NCI-H2196 treated with DMSO at 0.1 percent for 48 hours (cell line): ENCODE measurements around the gene GSK3B.

Experiments used
- DNase-seq: peaks from one replicate; lab custom pipeline; 2025; ENCODE audit not compliant: unreplicated experiment; lab: John Stamatoyannopoulos, UW

Gene GSK3B

DNA sequence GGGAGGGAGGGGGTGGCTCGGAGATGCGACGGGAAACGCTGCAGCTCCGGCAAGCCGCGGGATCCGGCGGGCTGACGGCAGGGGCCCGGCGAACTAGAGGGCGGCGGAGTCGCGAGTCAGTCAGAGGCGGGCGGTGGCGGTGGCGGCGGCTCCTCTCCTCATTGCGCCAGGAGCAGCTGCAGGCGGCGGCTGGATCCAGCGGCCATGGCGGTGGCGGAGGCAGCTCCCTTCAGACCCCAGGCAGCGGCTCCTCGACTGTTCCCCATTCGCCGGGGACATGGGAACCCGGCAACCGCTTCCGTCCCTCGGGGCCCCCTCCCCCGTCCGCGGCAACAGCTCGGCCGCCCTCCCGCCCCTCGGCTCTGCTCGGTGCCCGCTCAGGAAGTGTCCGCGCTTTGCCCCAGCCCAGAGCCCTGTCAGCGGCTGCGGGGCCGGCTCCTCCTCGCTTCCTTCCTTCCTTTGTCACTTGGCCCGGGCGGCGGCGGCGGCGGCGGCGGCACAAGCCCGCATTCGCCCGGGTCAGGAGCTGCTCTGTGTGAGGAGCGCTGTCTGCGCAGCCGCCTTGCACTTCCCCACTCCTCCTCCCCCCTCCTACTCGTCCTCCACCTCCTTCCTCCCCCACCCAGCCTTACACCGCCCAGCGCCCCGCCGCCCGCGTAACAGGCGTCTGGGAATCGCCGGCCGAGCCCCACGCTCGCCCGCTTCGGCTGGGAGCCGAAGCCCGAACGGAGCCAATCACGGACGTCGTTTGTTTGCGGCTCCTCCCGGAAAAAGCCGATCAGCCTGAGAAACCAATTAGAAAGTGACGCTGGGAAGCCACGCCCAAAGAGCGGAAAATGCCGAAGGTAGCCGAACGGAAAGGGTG lies at the start of gene GSK3B:
Gene GSK3B, minus strand, starts transcription at position 537 of the 865 bp plus-strand sequence. CDS start 1,013 bp downstream, outside the sequence.
- peak; percentile 69 for DNase-seq

DNA sequence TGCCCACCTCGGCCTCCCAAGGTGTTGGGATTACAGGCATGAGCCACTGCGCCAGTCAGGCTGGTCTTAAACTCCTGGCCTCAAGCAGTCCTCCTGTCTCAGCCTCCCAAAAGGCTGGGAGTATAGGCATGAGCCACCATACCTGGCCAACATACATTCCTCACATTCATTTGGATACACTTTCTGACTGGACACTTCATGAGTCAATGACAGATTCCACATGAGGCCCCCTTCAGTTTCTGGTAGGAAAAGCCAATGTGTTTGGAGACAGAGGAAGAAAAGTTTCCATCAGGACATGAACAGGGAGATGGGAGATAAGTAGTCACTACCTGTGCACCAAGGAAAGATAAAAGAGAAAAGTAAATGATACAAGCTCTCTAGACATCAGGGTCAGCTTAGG lies 49.4 kb upstream of the GSK3B start:
- DNase-seq, result no peak

DNA sequence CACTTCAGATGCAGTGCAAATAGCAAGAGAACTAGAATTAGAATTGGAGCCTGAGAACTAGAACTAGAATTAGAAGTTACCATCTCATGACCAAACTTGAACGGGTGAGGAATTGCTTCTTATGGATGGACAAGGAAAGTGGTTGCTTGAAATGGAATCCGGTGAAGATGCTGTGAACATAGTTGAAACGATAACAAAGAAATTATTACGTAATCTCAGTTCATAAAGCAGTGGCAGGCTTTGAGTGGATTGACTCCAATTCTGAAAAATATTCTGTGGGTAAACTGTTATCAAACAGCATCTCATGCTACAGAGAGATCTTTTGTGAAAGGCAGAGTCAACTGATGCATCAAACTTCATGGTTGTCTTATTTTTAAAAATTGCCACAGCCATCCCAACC lies 48.0 kb upstream of the GSK3B start:
- no peak for DNase-seq

DNA sequence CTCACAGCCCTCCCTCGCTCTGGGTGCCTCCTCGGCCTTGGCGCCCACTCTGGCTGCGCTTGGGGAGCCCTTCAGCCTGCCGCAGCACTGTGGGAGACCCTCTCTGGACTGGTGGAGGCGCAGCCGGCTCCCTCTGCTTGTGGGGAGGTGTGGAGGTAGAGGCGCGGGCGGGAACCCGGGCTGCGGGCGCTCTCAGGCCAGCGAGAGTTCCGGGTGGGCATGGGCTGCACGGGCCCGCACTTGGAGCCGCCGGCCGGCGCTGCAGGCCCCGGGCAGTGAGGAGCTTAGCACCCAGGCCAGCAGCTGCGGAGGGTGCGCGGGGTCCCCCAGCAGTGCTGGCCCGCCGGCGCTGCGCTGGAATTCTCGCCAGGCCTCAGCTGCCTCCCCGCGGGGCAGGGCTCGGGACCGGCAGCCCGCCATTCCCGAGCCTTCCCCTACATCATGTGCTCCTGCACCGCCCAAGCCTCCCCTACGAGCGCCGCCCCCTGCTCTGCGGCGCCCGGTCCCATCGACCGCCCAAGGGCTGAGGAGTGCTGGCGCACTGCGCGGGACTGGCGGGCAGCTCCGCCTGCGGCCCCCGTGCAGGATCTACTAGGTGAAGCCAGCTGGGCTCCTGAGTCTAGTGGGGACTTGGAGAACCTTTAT lies 46.0 kb upstream of the GSK3B start:
- no peak for DNase-seq

DNA sequence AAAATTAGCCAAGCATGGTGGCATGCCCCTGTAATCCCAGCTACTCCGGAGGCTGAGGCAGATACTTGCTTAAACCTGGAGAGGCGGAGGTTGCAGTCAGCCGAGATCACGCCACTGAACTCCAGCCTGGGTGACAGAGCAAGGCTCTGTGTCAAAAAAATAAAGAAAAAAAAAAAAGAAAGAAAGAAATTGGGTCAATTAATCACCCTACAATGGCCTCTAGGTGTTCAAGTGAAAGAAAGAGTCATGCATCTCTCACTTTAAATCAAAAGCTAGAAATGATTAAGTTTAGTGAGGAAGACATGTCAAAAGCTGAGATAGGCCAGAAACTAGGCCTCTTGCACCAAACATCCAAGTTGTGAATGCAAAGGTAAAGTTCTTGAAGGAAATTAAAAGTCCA lies 44.9 kb upstream of the GSK3B start:
- no peak for DNase-seq

DNA sequence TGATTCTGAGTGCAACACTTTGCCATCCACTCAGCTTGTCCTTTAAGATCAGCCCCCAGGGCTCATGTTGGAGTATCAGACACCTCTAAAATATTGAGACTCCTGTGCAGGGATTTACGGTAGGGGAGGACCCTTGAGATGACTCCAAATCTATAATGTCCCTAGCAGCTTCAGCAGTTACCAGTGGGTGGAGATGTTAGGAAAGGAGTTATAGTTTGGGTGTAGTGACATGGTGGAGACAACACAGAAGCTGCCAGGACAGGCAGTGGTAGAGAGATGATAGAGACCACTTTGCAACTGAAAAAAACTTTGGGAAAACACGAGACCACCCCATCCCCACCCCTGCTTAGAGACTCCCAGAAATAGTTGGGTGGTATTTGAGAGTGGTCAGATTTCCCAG lies 43.3 kb upstream of the GSK3B start:
- DNase-seq, result no peak

DNA sequence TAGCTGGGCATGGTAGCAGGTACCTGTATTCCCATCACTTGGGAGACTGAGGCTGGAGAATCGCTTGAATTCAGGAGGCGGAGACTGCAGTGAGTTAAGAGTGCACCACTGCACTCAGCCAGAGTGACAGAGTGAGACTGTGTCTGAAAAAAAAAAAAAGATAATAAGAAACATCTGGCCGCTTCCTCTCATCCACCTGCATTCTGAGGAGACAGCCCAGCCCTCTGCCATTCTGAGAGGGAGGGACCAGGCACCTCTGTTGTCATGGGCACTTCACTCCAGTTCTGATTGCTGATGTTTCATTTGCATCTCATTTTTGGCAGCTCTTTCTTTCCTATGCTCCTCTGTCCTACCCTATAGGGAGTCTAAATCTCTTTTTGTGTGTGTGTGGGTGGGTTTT lies 36.4 kb upstream of the GSK3B start:
- DNase-seq, result no peak

DNA sequence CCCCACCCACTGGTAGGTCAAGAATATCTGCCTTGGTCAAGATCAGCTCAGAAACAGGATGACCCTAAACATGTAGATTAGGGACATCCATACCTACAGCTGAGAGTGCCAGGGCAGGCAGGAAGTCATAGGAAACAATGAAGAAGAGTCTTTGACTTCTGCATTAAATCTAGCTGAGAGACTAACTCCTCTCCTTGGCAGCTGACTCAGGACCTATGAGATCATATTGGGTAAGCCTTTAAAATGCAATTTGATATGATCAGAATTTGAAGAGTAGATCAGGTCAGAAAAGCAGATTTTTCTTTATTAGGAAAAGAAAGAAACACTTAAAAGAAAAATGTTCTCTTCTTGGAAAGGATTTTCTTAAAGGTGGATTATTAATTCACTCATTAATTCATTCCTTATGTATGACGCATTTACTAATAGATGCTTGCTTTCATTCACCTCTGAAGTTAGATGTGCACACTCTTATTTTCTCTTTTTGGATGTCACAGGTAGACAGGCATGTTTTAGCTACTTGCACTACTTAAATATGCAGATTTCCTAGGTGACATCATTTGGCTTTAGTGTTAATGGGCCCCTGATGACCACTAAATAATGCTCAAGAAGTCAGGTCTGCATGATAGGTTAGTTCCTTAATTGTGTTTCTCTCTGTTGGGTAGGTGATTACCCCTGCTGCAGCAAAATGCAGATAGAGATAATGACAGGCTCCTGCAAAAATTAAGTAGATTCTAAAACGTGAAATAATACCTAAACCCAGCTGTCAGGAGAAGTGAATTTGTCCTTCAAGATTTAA lies 35.7 kb upstream of the GSK3B start:
- no peak for DNase-seq

DNA sequence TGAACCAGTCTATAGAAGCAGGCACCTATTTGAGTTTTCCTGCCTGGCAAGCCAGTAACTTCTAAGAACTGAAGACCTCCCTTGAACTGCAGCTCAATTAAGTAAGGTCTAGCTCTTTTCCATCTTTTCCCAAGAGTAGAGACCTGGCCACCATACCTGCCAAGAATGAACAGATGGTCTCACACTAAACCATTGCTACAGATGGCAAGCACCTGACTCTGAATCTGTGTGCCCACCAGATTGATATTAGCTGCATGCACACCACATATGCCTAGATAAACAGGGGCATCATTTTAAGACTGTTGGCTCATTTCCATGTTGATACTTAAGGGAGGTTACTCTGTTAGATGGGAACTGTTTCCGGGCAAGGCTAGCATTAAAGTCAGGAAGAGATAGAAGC lies 34.8 kb upstream of the GSK3B start:
- no peak for DNase-seq

DNA sequence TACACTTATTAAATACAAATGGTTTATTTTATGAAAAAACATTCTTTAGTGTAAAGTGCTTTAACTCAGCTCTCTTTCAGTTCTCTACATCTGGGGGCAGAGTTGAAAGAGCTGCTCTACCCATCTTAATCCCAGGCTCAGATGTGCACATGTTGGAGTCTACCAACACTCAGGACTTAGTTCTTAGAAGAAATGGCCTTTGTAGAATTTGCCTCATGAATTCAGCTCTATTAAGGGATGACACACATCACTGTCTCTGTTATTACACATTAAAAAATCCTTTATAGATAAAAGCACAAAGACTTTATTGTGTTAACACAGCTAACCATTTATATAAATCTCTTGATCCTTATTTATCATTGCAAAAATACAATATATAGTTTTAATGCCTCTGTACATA lies 31.7 kb upstream of the GSK3B start:
- DNase-seq, result no peak

DNA sequence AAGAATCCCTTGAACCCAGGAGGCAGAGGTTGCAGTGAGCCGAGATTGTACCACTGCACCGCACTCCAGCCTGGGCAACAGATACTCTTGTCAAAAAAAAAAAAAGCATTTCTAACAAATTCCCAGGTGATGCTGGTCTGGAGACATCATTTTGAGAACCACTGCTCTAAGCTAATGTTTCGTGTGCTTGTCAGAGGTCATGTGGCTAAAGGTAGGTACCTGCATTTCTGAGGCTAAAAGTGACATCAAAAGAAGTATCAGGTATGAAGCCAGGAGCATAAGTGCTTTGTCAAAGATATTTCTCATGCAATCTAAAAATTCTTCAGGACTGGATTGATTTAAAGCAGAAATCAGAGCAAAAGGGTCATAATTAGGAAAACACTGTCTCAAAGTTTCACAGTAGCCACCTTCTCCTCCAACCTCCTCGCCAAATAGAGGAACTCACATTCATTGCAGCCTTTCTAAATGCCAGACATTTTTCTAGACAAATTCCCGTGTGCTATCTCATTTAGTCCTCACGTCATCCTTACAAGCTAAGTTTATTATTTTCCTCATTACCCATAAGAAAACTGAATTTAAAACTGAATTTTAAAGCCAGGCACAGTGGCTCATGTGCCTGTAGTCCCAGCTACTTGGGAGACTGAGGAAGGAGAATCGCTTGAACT lies 25.7 kb upstream of the GSK3B start:
- no peak for DNase-seq

DNA sequence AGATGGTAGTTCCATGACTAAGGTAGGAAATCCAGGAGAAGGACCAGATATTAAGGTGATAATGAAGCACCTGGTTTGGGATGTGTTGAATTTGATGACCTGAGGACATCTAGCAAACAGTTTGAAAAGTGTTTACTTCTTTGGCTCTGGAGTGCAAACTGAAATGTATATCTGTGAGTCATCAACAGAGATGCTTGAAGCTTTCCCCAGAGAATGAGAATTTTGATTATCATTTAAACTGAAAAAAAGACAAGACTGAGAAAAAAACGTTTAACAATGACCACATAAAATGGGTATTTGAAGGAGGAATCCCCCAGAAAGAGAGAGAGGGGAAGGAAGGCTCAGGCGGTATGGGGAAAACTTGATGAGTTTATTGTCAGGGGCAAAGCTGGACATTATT lies 20.7 kb upstream of the GSK3B start:
- no peak for DNase-seq

DNA sequence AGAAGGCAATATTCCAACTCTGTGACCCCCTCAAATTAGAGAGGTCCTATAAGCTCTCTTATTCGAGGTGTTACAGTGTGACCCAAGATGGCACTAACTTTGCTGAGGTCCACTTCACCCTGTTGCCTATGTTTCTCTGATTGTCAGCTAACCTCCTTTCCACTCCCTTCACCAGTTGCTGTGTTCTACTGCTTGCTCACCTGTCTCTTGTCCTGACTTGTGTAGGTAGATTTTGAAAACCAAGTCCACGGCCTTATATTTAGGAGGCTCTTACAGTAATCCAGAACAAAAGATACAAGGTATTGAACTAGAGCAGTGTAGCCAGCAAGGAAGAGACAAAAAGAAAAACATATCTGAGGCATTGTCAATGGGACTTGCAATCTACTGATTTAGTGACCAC lies 20.1 kb upstream of the GSK3B start:
- DNase-seq, result no peak

DNA sequence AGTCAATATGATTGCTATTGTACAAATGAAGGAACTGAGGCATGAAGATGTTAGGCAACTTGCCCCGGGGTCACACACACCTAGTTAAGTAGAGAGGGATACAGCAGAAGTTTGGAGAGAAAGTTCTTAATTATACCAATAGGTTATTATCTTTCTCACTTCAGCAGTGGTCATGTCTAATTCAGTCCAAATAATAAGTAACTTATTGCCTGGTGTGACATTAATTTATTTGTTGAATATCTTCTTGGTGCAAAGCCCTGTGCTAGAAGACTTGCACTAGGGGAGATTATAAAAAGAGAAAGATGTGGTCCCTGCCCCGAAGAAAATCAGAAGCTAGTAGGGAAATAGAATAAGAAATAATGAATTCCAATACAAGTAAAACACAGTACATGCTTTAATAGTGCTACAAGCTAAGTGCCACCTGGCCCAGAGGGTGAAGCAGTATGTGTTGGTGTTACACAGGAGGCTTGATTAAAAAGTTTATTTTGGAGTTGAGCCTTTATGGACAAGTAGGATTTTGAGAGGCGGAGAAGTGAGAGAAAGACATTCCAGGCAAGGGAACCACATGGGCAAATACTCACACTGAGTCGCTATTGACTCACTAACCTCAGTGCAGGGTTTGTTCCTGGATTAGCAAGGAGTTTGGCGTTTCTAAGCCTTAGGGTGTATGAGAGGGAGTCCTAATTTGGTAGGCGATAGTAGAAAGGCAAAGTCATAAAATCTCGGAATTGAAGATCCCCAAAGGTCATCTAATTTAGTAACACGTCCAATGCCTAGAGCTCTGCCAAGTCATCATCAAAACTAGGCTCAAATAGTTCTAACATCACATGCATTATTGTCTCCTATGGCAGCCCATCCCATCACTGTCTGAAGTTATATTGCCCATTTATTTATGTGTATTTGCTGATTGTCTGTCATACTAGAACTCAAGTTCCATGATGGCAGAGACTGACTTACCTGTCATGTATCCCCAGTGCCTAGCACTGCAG lies 19.2 kb upstream of the GSK3B start:
- DNase-seq, result no peak

DNA sequence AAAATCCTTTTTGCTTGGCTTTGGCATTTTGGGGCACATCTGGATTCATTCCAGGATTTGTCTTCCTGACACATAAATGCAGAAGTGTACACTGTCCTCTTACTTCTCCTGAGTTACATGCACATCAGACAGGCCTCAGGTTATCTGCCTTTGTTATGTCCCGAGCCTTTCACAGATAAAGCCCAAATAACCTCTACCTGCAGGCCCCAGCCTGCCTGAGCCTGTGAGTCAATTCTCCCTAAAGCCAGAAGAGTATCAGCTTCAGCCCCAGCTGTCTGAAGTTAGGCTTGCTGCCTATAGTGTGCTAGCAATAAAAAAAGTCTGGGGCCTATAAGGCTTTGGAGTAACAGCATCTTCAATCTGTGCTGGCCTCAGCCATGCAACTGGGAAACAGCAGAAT lies 17.7 kb upstream of the GSK3B start:
- DNase-seq, result no peak

DNA sequence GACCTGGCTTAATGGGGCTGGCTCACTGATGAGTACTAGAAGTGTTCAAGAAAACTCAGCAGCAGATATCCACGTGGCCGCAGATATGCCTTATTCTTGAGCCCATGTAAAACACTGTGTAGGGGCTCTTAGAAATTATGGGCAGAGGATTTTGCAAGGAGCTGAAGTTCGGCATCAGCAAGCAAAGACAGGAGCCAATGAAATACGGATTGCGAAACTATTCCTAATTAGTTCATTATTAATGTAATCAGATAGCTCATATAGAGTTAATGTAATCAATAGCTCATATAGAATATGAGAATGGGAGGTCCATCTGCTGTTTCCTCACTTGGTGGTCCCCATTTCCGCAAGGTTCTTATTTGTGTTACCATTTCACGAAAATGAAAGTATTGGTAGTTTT lies 9.0 kb upstream of the GSK3B start:
- DNase-seq, result no peak

DNA sequence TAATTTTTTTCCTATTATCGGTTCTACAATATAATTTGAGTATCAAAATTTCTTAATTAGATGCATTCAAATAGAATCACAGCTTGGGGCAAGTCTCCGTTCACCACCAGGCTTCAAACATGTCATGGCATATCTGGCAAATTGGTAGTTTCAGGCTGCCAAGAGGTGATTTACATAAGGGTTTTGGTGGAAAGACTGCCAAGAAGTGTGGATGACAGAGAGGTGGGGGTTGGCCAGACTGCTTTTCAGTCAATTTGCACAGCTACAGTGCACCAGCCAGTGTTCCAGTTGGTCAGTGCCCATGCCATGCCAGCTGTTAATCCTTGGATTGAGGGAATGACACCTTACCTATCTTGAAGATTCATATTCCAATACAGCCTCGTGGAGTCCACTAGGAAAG lies 8.4 kb upstream of the GSK3B start:
- DNase-seq, result peak; percentile 88

DNA sequence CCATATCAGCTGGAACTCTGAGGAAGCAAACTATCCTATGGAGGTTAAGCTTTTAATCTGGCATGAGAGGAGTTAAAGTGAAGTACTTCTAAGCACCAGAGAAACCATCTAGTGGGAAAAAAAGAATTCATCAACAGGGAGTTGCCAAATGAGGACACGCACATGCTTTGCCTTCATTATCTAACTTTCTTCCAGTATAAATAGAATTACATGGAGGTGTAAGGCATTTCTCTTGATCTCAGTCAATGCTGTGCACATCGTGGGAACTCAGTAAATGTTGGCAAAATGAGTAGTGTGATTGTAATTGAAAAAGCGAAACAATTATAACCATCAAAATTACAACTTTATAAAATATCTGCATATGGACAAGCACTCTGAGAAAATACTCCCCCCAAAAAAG lies 8.0 kb upstream of the GSK3B start:
- no peak for DNase-seq

DNA sequence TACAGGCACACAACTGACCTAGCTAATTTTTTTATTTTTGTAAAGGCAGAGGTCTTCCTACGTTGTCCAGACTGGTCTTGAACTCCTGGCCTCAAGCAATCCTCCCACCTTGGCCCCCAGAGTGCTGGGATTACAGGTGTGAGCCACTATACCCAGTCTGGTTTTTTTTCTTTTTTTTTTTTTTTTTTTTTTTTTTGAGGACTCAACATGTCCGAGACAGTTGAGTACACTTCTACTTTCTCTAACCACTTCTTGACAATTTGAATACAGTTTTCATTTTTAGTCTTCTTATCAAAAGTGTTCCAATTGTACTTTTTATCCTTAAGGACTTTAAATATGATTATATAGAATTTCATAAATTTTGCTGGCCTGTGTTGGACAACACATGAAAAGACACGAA lies 7.4 kb upstream of the GSK3B start:
- DNase-seq, result no peak

DNA sequence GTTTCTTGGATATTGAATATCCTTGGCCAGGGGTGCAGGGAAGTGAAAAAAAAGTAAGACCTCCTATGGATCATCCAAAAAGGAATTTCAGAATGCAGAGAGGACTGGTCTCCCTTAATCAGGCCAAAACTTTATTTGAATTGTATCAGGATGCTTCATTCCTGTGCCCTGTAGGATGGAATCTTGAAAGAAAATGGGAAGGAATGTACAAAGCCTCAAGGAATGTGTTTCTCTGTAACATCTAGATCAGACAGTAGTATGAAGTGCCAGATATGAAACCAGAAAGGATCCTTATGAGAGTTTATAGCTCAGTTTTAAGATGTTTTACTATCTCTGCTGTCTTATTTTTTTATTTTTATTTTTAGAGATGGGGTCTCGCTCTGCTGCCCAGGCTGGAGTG lies 6.5 kb upstream of the GSK3B start:
- no peak for DNase-seq
